Adrenal gland (tissue), 12 donors: ENCODE measurements around the gene ARHGAP23. TPM values are rescaled to one million over a fixed set of nuclear protein-coding genes. Genes with fewer than 3 reads are reported as not detected.
"Not testable (repeated sequence)": the region's sequence is repeated elsewhere in the genome, so short reads cannot be mapped to it uniquely, and the experiment has no call there.

Experiments used
- DNase-seq, 7 donors: peaks; one replicate each; pipeline ENCODE4 v3.0.0-alpha.2; 2019 to 2020
- H3K27ac ChIP-seq, 5 donors: fragments of 200-600 bp; sonication (generic) in 4 of 5; 1 replicate in 3 of 5; 2 replicates in 2 of 5; pipeline versions ENCODE4 v1.5.1 to v1.8.0; 2016 to 2020; ENCODE audit warnings: mild to moderate bottlenecking in 1 of 5
- H3K27me3 ChIP-seq: fragments of 200-600 bp; 2 replicates; pipeline ENCODE4 v1.8.0; 2021
- H3K36me3 ChIP-seq, 2 donors: fragments of 200-600 bp; replicated peaks in 1 of 2; 1 replicate in 1 of 2; 2 replicates in 1 of 2; pipeline versions ENCODE4 v1.5.1 to v1.8.0; 2018 to 2022
- H3K4me1 ChIP-seq, 2 donors: fragments of 200-600 bp; replicated peaks in 1 of 2; 1 replicate in 1 of 2; 2 replicates in 1 of 2; pipeline versions ENCODE4 v1.5.1 to v1.8.0; 2018 to 2021
- H3K4me3 ChIP-seq, 4 donors: fragments of 200-600 bp; sonication (generic) in 3 of 4; one replicate each; pipeline ENCODE4 v1.5.1; 2016 to 2018
- H3K9me3 ChIP-seq, 3 donors: fragments of 200-600 bp; sonication (generic) in 1 of 3; replicated peaks in 1 of 3; 1 replicate in 2 of 3; 2 replicates in 1 of 3; pipeline versions ENCODE4 v1.5.1 to v1.8.0; 2016 to 2021
- CTCF ChIP-seq, 6 experiments: fragments of 450-650 bp in 4 of 6; fragments of 200-600 bp in 2 of 6; sonication (generic) in 1 of 6; IDR thresholded peaks; 1 replicate in 5 of 6; 2 replicates in 1 of 6; pipeline versions ENCODE4 v1.5.1 to v1.8.0; 2016 to 2021; ENCODE audit warnings: antibody characterized with exemption in 6 of 6, mild to moderate bottlenecking in 2 of 6, moderate library complexity in 1 of 6
- POLR2A ChIP-seq, 2 donors: fragments of 450-650 bp; IDR thresholded peaks; one replicate each; pipeline ENCODE4 v1.6.1; 2017; ENCODE audit warnings: antibody characterized with exemption in 2 of 2, mild to moderate bottlenecking in 2 of 2, moderate library complexity in 1 of 2
- WGBS, 4 donors: extraction: QIAGEN DNeasy Blood & Tissue Kit in 2 of 4; methylation state at CpG; one replicate each; pipeline versions ENCODE4 v1.1.5 to v1.1.7; 2013 to 2017; 5-methylcytosine and 5-hydroxymethylcytosine counted together
- intact Hi-C, 2 donors: fragments of 100-400 bp; cut with DNase I; formaldehyde crosslinking; loops; one replicate each; pipeline versions ENCODE4 v1.14.1 to v1.15.0; 2022 to 2023
- polyA plus RNA-seq, 3 donors: library from polyadenylated mRNA; stranded (reverse); fragments of 200-250 nt in 2 of 3; fragments of 350-450 nt in 1 of 3; fragmentation: Illumina TruSeq in 1 of 3; extraction: RNeasy Lipid Tissue Mini Kit (QIAGEN cat#74804) in 1 of 3; gene quantifications; one replicate each; pipeline ENCODE4 v1.2.3, GENCODE V29; 2013 to 2014
- total RNA-seq, 9 donors: library from RNA; depleted of rRNA in 4 of 9; stranded (reverse); fragments of >200 nt in 4 of 9; fragments of 120-200 nt in 1 of 9; fragmentation: NEBNext Ultra II Directional in 1 of 9; extraction: Animal tissue kit (Norgen Biotek cat#: 25700) in 1 of 9; gene quantifications; one replicate each; pipeline versions ENCODE4 v1.1.0 to v1.2.4, GENCODE V29; 2013 to 2023
- donor health status: healthy with polysubstance abuse.
- donor health status: Bipolar disorder and iron deficiency.
- donor health status: DM: yes; HTN: yes; CAD: no.
- donor health status: DM: no; HTN: no; CAD: no.
- donor health status: DM: no; HTN: no; CAD: no.
- donor health status: DM: yes; HTN: yes; CAD: no.

Gene ARHGAP23
- total and polyA plus RNA-seq, 12 donors = 4.4 to 71.9 (median 26.4) TPM

- not testable (repeated sequence) for DNase-seq, H3K4me3 ChIP-seq, H3K9me3 ChIP-seq, H3K27me3 ChIP-seq, H3K27ac ChIP-seq, H3K4me1 ChIP-seq
- intact Hi-C loops = loop anchor here in 1 of 2 donors (10.0 kb wide), 1 partner anchor 161 kb away; no protein-coding TSS in a partner anchor
- peaks cover 0 to 28% of the 10 kb centered on the region in 2 donors for H3K36me3 ChIP-seq
- WGBS, 4 donors = 90 to 97% (median 94%) methylated on average over 11 to 15 of the region's 15 CpGs
Observed at GRCh38 chr17:38503286-38503913, 75.1 kb downstream of the ARHGAP23 start.

- TF ChIP-seq CTCF (IDR thresholded peaks at IDR 0.05) (no peak), POLR2A (IDR thresholded peaks at IDR 0.05) (no peak)
- no peak overlapping the region for H3K27ac ChIP-seq
- intact Hi-C loops = loop anchor here in 1 of 2 donors (10.0 kb wide), 1 partner anchor 161 kb away; no protein-coding TSS in a partner anchor
- 91 to 97% (median 95%) methylated on average over 7 to 14 of the region's 14 CpGs for WGBS, 4 donors
- no peaks in the 10 kb centered on the region for H3K27me3 ChIP-seq
- peaks cover 0 to 26% of the 10 kb centered on the region in 2 donors for H3K36me3 ChIP-seq
- no peaks in the 10 kb centered on the region for H3K4me1 ChIP-seq
- H3K9me3 ChIP-seq = no peaks in the 10 kb centered on the region
- H3K4me3 ChIP-seq = no peak overlapping the region
- DNase-seq = no peak
Observed at GRCh38 chr17:38504216-38504615, 76.0 kb downstream of the ARHGAP23 start.

GRCh38 chr17:38507436-38507835 is 79.2 kb downstream of the ARHGAP23 start:
- Histone ChIP-seq H3K4me1 (peaks cover 0 to 13% of the 10 kb centered on the region in 2 donors), H3K27me3 (no peaks in the 10 kb centered on the region), H3K4me3 (no peak overlapping the region), H3K27ac (no peak overlapping the region), H3K9me3 (no peaks in the 10 kb centered on the region), H3K36me3 (peaks cover 0 to 16% of the 10 kb centered on the region in 2 donors)
- 68 to 83% (median 75%) methylated on average over 3 of the region's 3 CpGs for WGBS, 4 donors
- DNase-seq = no peak
- intact Hi-C loops = loop anchor here in 1 of 2 donors (10.0 kb wide), 1 partner anchor 157 kb away; no protein-coding TSS in a partner anchor
- TF ChIP-seq CTCF (IDR thresholded peaks at IDR 0.05) (no peak), POLR2A (IDR thresholded peaks at IDR 0.05) (no peak)

GRCh38 chr17:38507921-38508569 is 79.8 kb downstream of the ARHGAP23 start:
- intact Hi-C loops = loop anchor here in 1 of 2 donors (10.0 kb wide), 1 partner anchor 157 kb away; no protein-coding TSS in a partner anchor
- WGBS, 4 donors = 71 to 91% (median 83%) methylated on average over 3 of the region's 3 CpGs
- DNase-seq = no peak
- Histone ChIP-seq H3K27ac (no peak overlapping the region), H3K4me1 (peaks cover 0 to 13% of the 10 kb centered on the region in 2 donors), H3K4me3 (no peak overlapping the region), H3K36me3 (peaks cover 0 to 10% of the 10 kb centered on the region in 2 donors), H3K27me3 (no peaks in the 10 kb centered on the region), H3K9me3 (no peaks in the 10 kb centered on the region)
- TF ChIP-seq CTCF (IDR thresholded peaks at IDR 0.05) = no peak
- TF ChIP-seq POLR2A (IDR thresholded peaks at IDR 0.05) = no peak
